GM21717 (cell line): Measurements from ENCODE around the gene DCLRE1A.

Experiments
- ATAC-seq: cut with Tn5 transposase; IDR thresholded peaks from one replicate; pipeline ENCODE4 v1.9.1; 2021; ENCODE audit warnings: mild to moderate bottlenecking, moderate library complexity; ENCODE audit not compliant: unreplicated experiment

The DCLRE1A gene

GRCh38 chr10:113801569-113801968 lies 52.3 kb downstream of the DCLRE1A start:
- no peak for ATAC-seq

- ATAC-seq = no peak
Measured at GRCh38 chr10:113791691-113792090, 62.2 kb downstream of the DCLRE1A start.

DNA sequence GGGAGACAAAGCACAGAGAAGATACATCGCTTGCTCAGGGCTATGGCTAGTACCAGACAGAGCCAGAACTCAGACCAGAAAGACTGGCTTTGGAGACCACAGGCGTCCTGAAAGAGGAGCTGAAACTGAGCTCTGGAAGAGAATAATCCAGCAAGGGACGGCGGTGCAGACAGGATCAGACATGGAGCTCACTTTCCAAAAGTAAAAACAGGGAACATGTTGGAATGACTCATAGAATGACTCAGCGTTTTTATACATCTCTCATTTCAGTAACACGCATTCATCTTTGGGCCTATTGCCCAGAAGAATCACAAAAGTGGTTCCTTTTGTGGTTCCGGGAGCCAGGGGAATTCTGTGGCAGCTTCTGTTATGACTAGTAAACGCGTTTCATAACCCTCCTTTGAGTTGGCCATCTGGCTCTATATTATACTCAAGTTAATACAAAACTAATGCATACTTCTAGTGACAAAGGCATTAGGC lies 65.2 kb downstream of the DCLRE1A start:
- ATAC-seq = peak; percentile 67
